CD4-positive, alpha-beta memory T cell (primary cell): ENCODE results near the gene IFT122. TPM values are rescaled to one million over a fixed set of nuclear protein-coding genes. Genes with fewer than 3 reads are reported as not detected.
A peak's percentile ranks its signal among the peaks of the same experiment; 100 is the strongest.

Experiments
- CTCF ChIA-PET: fragments of 350-600 bp; sonication (Branson Sonifier 250); formaldehyde crosslinking; loops from one replicate; lab custom pipeline; 2021; ENCODE audit warnings: inconsistent platforms; ENCODE audit not compliant: partially characterized antibody; lab: Charles Lee
- POLR2A ChIA-PET: fragments of 350-600 bp; sonication (Branson Sonifier 250); formaldehyde crosslinking; loops from one replicate; lab custom pipeline; 2021; ENCODE audit not compliant: partially characterized antibody; lab: Charles Lee
- DNase-seq, 5 donors: peaks; one replicate each; pipeline versions ENCODE4 v3.0.0 to v3.0.0-alpha.2; 2020 to 2022; ENCODE audit warnings: mixed read lengths in 1 of 5
- H3K27ac ChIP-seq: one replicate; pipeline ENCODE4 v1.7.0; 2013; ENCODE audit warnings: low read depth, low read length
- H3K27me3 ChIP-seq: 2 replicates; pipeline ENCODE4 v1.7.0; 2013; ENCODE audit warnings: mild to moderate bottlenecking, low read length, moderate library complexity; ENCODE audit not compliant: insufficient read depth
- H3K36me3 ChIP-seq: 2 replicates; pipeline ENCODE4 v1.7.0; 2013; ENCODE audit warnings: mild to moderate bottlenecking, low read length, moderate library complexity; ENCODE audit not compliant: insufficient read depth
- H3K4me1 ChIP-seq: 2 replicates; pipeline ENCODE4 v1.7.0; 2013; ENCODE audit warnings: mild to moderate bottlenecking, low read length, moderate library complexity; ENCODE audit not compliant: insufficient read depth
- H3K4me3 ChIP-seq, 2 donors: one replicate each; pipeline ENCODE4 v1.7.0; 2013; ENCODE audit warnings: low read length in 2 of 2, mild to moderate bottlenecking in 1 of 2
- H3K9me3 ChIP-seq, 2 donors: one replicate each; pipeline ENCODE4 v1.7.0; 2013; ENCODE audit warnings: low read length in 2 of 2, control low read depth in 1 of 2; ENCODE audit not compliant: control insufficient read depth in 1 of 2
- H3K27ac Mint-ChIP-seq, 7 donors: one replicate each; pipeline ENCODE4 v1.8.0; 2020 to 2021; ENCODE audit warnings: mixed read lengths in 7 of 7, mild to moderate bottlenecking in 6 of 7, inconsistent platforms in 3 of 7, moderate library complexity in 3 of 7
- H3K27me3 Mint-ChIP-seq, 2 donors: one replicate each; pipeline ENCODE4 v1.8.0; 2020 to 2021; ENCODE audit warnings: mixed read lengths in 2 of 2
- H3K36me3 Mint-ChIP-seq, 2 donors: one replicate each; pipeline ENCODE4 v1.8.0; 2020 to 2021; ENCODE audit warnings: mixed read lengths in 2 of 2, inconsistent platforms in 1 of 2, mild to moderate bottlenecking in 1 of 2
- H3K4me1 Mint-ChIP-seq, 4 donors: one replicate each; pipeline ENCODE4 v1.8.0; 2020 to 2021; ENCODE audit warnings: mixed read lengths in 4 of 4, mild to moderate bottlenecking in 1 of 4
- H3K4me3 Mint-ChIP-seq, 8 donors: one replicate each; pipeline ENCODE4 v1.8.0; 2020 to 2021; ENCODE audit warnings: mixed read lengths in 8 of 8, mild to moderate bottlenecking in 7 of 8, moderate library complexity in 6 of 8, inconsistent platforms in 3 of 8
- H3K9me3 Mint-ChIP-seq, 8 donors: one replicate each; pipeline ENCODE4 v1.8.0; 2020 to 2021; ENCODE audit warnings: mixed read lengths in 8 of 8, mild to moderate bottlenecking in 5 of 8, inconsistent platforms in 3 of 8, moderate library complexity in 1 of 8
- intact Hi-C: fragments of 100-400 bp; cut with micrococcal nuclease; formaldehyde crosslinking; loops from one replicate; pipeline ENCODE4 v1.15.1; 2023
- polyA plus RNA-seq, 2 donors: library from polyadenylated mRNA; unstranded; fragments of 300-500 nt; fragmentation: Illumina TruSeq; gene quantifications; one replicate each; pipeline ENCODE4 v1.2.3, GENCODE V29; 2021
- total RNA-seq, 2 experiments: library from RNA; stranded (reverse); gene quantifications; one replicate each; pipeline ENCODE4 v1.2.3, GENCODE V29; 2021

The IFT122 gene
- total and polyA plus RNA-seq, 4 experiments from 2014 or later: 5.3 to 21.8 (median 12.9) TPM

DNA sequence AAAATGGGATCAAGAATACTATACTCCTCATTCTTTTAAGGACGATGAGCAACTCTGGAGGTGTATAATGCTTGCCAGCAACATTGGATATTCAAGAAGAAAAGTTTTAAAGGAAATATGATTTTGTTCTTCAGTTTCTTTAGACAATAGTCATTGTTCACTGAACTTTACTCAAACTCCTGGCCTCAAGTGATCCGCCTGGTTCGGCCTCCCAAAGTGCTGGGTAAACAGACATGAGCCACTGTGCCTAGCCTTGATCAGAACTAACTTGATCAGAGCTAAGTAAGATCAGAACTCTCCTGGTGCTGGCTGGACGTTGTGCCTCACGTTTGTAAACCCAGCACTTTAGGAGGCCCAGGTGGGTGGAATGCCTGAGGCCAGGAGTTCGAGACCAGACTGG is 24.2 kb upstream of the IFT122 start:
- Mint-ChIP-seq H3K27ac (no peak overlapping the region), H3K4me1 (no peaks in the 10 kb centered on the region)

DNA sequence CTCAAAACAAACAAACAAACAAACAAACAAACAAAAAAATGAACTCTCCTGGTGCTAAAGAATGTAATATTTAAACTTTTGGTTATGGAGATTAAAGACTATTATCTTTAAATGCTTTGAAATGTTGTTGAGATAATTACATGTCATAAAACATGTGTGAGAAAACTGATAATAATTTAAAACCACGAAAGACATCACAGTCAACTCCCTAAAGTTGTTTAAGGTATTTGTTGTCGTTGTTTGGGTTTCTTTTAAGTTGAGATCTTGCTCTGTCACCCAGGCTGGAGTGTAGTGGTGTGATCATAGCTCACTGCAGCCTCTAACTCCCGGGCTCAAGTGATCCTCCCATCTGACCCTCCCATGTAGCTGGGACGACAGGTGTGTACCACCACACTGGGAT is 23.6 kb upstream of the IFT122 start:
- Histone ChIP-seq H3K36me3 (no peaks in the 10 kb centered on the region), H3K4me1 (no peaks in the 10 kb centered on the region), H3K27ac (no peak overlapping the region), H3K4me3 (no peak overlapping the region), H3K9me3 (no peaks in the 10 kb centered on the region), H3K27me3 (no peaks in the 10 kb centered on the region)
- Mint-ChIP-seq H3K27me3 (peaks cover 0 to 2% of the 10 kb centered on the region in 2 donors), H3K9me3 (no peaks in the 10 kb centered on the region), H3K4me1 (no peaks in the 10 kb centered on the region), H3K4me3 (no peak overlapping the region), H3K27ac (no peak overlapping the region), H3K36me3 (no peaks in the 10 kb centered on the region)
- DNase-seq: no peak
- ChIA-PET POLR2A (no interaction called here), CTCF (interaction anchor here (1.1 kb wide), 1 partner anchor 74 kb away, joined by 3 read pairs; no protein-coding TSS in a partner anchor)
- intact Hi-C loops: no loop called here

More for the DNA sequence above, 24.2 kb upstream of the IFT122 start:
- CTCF ChIA-PET: interaction anchor here (1.1 kb wide), 1 partner anchor 75 kb away, joined by 3 read pairs; no protein-coding TSS in a partner anchor
- no peaks in the 10 kb centered on the region for H3K9me3 ChIP-seq
- intact Hi-C loops: no loop called here
- Mint-ChIP-seq H3K27me3 (peaks cover 0 to 2% of the 10 kb centered on the region in 2 donors), H3K4me3 (no peak overlapping the region), H3K9me3 (no peaks in the 10 kb centered on the region), H3K36me3 (no peaks in the 10 kb centered on the region)
- DNase-seq: no peak
- H3K4me3 ChIP-seq: no peak overlapping the region
- no peaks in the 10 kb centered on the region for H3K4me1 ChIP-seq
- POLR2A ChIA-PET: no interaction called here
- H3K27me3 ChIP-seq: no peaks in the 10 kb centered on the region
- H3K36me3 ChIP-seq: no peaks in the 10 kb centered on the region
- H3K27ac ChIP-seq: no peak overlapping the region

DNA sequence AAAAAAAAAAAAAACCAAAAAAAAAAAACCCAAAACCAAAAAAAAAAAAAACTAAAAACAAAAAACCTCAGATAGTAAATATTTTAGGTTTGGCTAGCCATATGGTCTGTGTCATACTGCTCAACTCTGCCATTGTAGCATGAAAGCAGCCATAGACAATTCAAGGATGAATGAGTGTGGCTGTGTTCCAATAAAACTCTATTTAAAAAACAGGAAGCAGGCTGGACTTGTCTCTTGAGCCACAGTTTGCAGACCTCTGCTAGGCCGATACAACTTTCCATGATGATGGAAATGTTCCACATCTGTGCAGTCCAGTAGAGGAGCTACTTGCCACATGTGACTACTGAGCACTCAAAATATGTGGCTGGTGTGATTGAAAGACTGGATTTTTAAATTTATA is 22.7 kb upstream of the IFT122 start:
- DNase-seq: no peak
- H3K4me1 Mint-ChIP-seq: no peaks in the 10 kb centered on the region
- peaks cover 0 to 2% of the 10 kb centered on the region in 2 donors for H3K27me3 Mint-ChIP-seq
- no peaks in the 10 kb centered on the region for H3K9me3 Mint-ChIP-seq
- H3K4me3 ChIP-seq: no peak overlapping the region
- ChIA-PET CTCF (no interaction called here), POLR2A (no interaction called here)
- intact Hi-C loops: no loop called here
- no peaks in the 10 kb centered on the region for H3K27me3 ChIP-seq
- no peak overlapping the region for H3K27ac Mint-ChIP-seq
- no peak overlapping the region for H3K27ac ChIP-seq
- H3K9me3 ChIP-seq: no peaks in the 10 kb centered on the region
- H3K36me3 ChIP-seq: no peaks in the 10 kb centered on the region
- no peaks in the 10 kb centered on the region for H3K36me3 Mint-ChIP-seq
- H3K4me1 ChIP-seq: no peaks in the 10 kb centered on the region
- no peak overlapping the region for H3K4me3 Mint-ChIP-seq

DNA sequence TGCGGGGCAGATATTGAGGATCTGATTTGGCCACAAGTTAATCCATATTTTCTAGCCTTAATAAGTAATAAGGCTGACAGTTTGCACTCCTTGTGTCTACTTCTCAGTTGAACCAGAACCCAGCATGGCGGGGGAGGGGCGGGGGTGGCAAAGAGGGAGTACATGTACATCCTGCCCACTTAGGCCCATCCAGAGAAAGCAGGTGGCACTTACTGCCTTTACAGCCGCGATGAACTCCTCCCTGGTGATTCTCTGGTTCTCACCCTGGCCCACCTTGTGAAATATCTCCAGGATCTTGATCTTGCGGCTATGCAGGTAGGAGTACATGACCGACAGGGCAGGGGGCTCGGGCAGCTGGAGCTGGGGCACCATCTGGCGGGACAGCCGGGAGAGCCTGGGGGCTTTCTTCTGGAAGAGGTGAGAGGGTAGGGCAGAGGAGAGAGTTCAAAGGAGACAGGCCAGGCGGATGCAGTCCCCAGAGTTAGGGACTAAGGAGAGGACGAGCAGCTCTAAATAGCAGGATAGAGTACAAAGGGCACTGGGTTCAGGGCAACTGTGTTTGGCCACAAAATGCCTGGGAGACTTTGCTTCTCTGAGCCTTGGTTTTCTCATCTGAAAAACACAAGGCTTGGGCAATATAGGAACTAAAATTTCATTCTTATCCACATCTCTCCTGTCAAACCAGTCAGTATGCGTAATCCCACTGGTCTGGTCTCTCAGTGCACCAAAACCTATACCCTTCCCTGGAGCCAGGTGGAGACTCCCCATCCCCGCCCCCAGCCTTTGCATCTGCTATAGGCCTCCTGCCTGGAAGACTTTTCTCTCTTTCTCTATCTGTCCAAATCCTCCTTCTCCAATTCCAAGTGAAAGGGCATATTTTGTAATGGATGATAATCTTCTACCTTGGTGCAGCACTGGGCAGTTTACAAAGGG is 21.7 kb upstream of the IFT122 start:
- Histone ChIP-seq H3K27me3 (no peaks in the 10 kb centered on the region), H3K27ac (no peak overlapping the region), H3K36me3 (no peaks in the 10 kb centered on the region), H3K4me1 (no peaks in the 10 kb centered on the region), H3K9me3 (no peaks in the 10 kb centered on the region), H3K4me3 (no peak overlapping the region)
- Mint-ChIP-seq H3K27me3 (peaks cover 0 to 2% of the 10 kb centered on the region in 2 donors), H3K27ac (peak overlapping the region in 1 of 7 donors; percentile 80), H3K9me3 (no peaks in the 10 kb centered on the region), H3K4me3 (no peak overlapping the region), H3K36me3 (no peaks in the 10 kb centered on the region), H3K4me1 (no peaks in the 10 kb centered on the region)
- POLR2A ChIA-PET: no interaction called here
- DNase-seq: no peak
- CTCF ChIA-PET: no interaction called here
- intact Hi-C loops: no loop called here

DNA sequence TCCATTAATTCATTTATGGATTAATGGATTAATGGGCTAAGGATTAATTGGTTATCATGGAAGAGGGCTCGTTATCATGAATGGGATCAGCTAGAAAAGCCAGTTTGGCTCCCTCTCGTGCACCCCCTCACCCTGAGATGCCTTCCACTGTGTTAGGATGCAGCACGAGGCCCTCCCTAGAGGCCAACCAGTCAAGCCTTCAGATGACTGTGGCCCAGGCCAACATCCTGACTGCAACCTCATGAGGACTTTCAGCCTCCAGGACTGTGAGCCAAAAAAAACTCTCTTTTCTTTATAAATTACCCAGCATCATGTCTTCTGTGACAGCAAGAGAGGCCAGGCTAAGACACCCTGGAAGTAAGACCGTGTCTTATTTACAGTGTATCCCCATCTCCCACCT is 20.5 kb upstream of the IFT122 start:
- DNase-seq: no peak
- ChIA-PET POLR2A (interaction anchor here (0.7 to 1.0 kb wide), 2 partner anchors 24 to 366 kb away, joined by 3 read pairs; no protein-coding TSS in a partner anchor), CTCF (no interaction called here)
- Mint-ChIP-seq H3K9me3 (no peaks in the 10 kb centered on the region), H3K36me3 (no peaks in the 10 kb centered on the region), H3K27ac (no peak overlapping the region), H3K27me3 (peaks cover 0 to 2% of the 10 kb centered on the region in 2 donors), H3K4me1 (no peaks in the 10 kb centered on the region), H3K4me3 (no peak overlapping the region)
- intact Hi-C loops: no loop called here
- H3K9me3 ChIP-seq: no peaks in the 10 kb centered on the region
- H3K4me3 ChIP-seq: no peak overlapping the region
- H3K27me3 ChIP-seq: no peaks in the 10 kb centered on the region
- H3K36me3 ChIP-seq: no peaks in the 10 kb centered on the region
- H3K4me1 ChIP-seq: no peaks in the 10 kb centered on the region
- H3K27ac ChIP-seq: no peak overlapping the region

DNA sequence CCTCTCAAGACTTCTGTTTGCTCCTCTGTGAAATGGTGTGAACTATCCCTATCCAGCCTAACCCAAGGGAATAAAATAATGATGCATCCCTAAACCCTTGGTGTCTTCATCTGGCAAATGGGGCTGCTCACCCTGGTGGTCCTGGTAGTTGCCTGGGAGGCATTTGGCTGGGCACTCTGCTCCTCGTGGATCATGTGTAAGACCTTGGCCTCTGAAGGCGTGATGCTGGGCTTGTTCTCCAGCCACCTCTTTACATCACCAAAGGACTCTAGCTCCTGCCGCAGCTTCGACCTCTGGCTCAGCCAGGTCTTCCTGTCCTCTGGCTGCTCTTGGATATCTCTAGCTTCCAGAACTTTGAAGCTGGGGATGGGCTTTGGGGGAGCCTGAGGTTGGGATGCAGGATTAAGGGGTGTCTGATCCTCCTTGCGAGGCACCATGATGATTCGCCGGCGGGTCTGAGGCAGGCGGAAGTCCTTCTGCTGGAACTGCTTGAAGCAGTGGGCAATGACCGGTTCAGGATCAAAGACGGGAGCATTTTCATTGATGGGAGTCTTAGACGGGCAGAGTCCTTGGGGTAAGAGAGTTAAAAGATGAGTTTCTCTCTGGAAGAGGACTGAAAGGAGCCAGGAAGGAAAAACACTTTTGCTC is 18.7 kb upstream of the IFT122 start:
- H3K4me1 ChIP-seq: no peaks in the 10 kb centered on the region
- Mint-ChIP-seq H3K4me3 (no peak overlapping the region), H3K9me3 (no peaks in the 10 kb centered on the region), H3K27ac (no peak overlapping the region), H3K36me3 (no peaks in the 10 kb centered on the region), H3K27me3 (no peaks in the 10 kb centered on the region), H3K4me1 (no peaks in the 10 kb centered on the region)
- no peak overlapping the region for H3K27ac ChIP-seq
- intact Hi-C loops: loop anchor here (10.0 kb wide), 1 partner anchor 447 kb away; no protein-coding TSS in a partner anchor
- no peaks in the 10 kb centered on the region for H3K27me3 ChIP-seq
- DNase-seq: no peak
- no peaks in the 10 kb centered on the region for H3K9me3 ChIP-seq
- H3K36me3 ChIP-seq: no peaks in the 10 kb centered on the region
- H3K4me3 ChIP-seq: no peak overlapping the region
- ChIA-PET CTCF (no interaction called here), POLR2A (no interaction called here)

DNA sequence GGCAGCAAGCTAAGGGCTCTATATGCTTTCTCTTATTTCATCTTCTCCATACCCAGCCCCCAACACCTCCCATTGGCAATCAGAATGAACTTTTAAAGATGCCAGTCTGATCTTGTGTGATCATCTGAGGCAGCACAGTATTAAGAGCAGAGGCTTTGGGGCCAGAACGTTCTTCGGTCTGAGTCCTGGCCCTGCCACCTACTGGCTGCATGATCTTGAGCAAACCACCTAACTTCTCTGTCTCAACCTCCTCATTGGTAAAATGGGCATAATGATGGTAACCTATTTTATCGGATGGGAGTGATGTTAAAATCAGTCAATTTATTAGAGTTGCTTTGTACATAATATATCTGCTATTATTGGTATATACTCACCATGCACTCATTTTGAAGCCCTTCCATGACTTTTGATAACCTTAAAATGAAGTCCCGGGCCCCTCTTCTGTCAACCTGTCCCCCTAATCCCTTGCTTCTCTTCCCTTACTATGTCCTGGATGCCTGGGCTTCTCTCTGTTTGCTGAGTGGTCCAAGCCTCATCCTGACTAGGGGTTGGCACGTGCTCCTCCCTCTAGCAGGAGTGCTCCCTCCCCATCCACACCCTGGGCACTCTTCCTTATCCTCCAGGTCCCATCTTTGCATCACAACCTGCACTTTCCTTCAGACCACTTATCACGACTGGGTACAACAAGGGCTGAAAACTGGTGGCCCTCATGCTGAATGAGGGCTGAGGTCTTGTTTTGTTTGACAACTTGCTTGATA is 17.9 kb upstream of the IFT122 start:
- POLR2A ChIA-PET: no interaction called here
- intact Hi-C loops: loop anchor here (10.0 kb wide), 1 partner anchor 447 kb away; no protein-coding TSS in a partner anchor
- CTCF ChIA-PET: no interaction called here
- Mint-ChIP-seq H3K27me3 (no peaks in the 10 kb centered on the region), H3K4me3 (no peak overlapping the region), H3K4me1 (no peaks in the 10 kb centered on the region), H3K9me3 (no peaks in the 10 kb centered on the region), H3K36me3 (no peaks in the 10 kb centered on the region), H3K27ac (peak overlapping the region in 1 of 7 donors; percentile 44)
- no peaks in the 10 kb centered on the region for H3K27me3 ChIP-seq
- no peak overlapping the region for H3K4me3 ChIP-seq
- no peaks in the 10 kb centered on the region for H3K4me1 ChIP-seq
- H3K27ac ChIP-seq: no peak overlapping the region
- DNase-seq: no peak
- no peaks in the 10 kb centered on the region for H3K36me3 ChIP-seq
- no peaks in the 10 kb centered on the region for H3K9me3 ChIP-seq
